ENCODE measurements around the gene AHSA1.

DNA sequence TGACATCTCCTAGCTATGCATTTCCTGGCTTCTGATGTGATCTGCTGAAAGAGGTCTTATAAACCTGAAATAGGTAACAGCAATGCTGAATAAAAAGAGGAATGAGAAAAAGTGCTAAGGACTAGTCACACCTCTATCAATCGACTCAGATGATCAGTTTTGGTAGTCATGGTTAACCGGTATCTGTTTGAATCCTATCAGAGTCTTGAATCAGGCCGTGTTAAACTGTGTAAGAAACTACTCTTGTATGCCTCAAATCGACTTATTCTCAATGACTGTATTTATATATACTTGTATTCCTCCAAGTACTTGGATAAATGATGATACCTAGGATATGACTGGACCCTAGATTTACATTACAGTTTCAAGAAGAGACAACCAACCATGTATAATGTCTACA, 51.5 kb downstream of the AHSA1 start:
- TF ChIP-seq, protein P1, sequence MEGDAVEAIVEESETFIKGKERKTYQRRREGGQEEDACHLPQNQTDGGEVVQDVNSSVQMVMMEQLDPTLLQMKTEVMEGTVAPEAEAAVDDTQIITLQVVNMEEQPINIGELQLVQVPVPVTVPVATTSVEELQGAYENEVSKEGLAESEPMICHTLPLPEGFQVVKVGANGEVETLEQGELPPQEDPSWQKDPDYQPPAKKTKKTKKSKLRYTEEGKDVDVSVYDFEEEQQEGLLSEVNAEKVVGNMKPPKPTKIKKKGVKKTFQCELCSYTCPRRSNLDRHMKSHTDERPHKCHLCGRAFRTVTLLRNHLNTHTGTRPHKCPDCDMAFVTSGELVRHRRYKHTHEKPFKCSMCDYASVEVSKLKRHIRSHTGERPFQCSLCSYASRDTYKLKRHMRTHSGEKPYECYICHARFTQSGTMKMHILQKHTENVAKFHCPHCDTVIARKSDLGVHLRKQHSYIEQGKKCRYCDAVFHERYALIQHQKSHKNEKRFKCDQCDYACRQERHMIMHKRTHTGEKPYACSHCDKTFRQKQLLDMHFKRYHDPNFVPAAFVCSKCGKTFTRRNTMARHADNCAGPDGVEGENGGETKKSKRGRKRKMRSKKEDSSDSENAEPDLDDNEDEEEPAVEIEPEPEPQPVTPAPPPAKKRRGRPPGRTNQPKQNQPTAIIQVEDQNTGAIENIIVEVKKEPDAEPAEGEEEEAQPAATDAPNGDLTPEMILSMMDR (IDR thresholded peaks at IDR 0.05): no peak
- TF ChIP-seq POLR2A (IDR thresholded peaks at IDR 0.05): no peak
- no peak for TF ChIP-seq POLR2AphosphoS5 (IDR thresholded peaks at IDR 0.05)
